HG03565 (cell line): ENCODE results near the gene LMX1B.
"Not testable (repeated sequence)": the region's sequence is repeated elsewhere in the genome, so short reads cannot be mapped to it uniquely, and the experiment has no call there.

ENCODE experiments used
- ATAC-seq: cut with Tn5 transposase; IDR thresholded peaks from one replicate; pipeline ENCODE4 v1.9.1; 2021; ENCODE audit warnings: mild to moderate bottlenecking, moderate library complexity; ENCODE audit not compliant: unreplicated experiment

The LMX1B gene

DNA sequence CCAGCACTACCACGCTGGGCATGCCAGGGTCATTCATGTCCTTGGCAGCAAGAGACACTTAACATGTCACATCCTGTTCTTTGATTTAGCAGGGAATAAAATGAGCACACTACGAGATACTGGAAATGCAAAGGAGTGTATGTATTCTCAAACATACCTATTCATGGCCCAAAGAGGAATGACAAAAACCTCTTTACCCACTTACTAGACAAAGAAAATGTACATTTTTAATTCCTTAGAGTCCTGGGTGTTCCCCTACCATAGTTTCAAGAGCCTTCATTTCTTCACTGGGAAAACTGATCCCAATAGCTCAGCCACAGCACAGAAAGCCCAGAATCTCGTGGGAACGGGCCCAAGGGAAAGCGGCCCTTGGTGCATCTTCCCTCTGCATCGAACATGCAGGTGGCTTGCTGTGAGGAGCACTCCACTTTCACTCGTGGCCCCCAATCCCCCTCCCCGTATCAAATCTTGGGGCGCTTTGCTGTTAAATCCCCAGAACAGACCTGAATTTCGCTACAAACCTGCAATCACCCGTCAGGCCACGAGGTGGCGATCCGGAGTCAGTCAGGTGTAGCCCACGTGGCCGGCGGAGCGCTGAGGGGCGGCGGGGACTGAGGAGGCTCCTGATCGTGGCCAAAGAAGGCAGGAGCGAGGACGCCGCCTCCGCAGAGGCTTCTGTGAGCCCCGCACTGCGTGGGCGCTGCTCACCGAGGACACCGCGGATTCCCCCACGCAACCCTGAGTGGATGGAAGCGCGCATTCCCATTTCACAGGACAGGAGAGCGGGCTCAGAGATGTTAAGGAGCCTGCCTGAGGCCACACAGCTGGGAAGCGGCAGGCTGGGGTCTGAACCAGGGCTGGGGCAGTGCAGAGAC, 91.4 kb downstream of the LMX1B start:
- no peak for ATAC-seq

DNA sequence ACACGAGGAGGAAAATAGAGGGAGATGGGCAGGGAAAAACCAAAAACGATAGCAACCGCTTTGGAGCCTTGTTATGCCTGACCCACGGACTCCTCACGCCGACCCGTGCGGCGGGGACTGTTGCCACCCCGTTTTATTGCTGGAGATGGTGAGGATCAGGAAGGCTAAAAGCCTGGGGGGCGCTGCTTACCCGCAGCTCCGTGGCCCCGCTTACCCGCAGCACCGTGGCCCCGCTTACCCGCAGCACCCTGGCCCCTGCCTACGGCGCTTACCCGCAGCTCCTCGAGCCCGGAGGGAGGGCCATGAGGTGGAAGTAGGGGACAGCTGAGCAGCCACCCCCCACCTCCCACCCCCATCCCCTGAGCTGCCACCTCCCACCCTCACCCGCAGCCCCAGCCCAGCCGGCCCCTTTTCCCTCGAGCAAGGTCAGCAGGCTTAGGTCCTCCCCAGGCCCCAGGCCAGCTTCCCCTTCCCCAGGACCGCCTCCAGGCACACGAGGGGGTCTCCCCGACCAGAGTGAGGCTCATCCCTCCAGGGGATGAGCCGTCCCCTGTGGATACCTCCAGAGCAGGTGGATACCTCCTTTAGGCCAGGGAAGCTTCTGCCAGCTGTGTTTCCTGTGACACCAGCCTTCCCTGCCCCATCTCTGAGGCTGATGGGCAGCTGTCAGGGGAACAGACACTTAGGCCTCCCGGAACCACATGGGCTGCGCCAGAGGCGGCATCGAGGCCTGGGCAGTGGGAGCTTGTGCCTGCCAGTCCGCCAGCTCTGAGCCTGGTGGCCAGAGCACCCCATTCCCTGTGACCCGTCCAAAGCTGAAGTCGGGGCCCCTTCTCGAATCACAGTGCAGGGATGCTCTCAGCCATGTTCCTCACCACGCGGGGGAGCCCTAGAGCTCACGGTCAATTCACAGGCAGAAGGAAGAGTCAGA, 92.3 kb downstream of the LMX1B start:
- ATAC-seq = no peak

DNA sequence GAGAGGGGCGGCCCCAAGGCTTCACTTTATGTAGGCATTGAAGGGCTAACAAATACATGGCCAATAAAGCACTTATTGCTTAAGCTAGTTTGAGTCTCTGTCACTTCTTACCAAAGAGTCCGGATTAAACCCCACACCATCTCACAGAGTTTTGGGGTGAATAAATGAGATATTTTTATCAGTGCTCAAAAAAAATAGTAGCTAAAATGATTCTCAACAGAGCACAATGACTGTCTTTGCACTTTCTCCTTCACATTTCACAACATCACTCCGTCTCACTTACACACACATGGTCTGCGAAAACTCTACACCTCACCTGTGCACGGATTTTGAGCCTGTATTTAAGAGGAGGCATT, 92.9 kb downstream of the LMX1B start:
- no peak for ATAC-seq

DNA sequence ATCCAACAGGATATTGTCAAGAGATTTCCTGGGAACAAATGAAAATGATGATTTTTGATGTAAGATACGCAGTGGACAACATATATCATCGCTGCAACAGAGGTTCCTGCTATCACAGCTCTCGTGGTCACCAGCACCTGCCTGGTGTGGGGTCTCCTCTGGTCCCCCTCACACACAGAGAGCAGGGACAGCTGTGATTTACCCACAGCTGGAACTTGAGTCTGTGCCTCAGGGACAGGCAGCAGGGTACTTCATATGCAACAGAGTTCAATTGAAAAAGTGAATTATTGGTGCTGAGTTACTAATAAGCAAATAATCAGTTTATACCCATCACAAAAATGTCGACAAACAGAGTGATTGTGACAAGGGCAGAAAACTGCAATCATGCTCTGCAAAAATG, 93.4 kb downstream of the LMX1B start:
- no peak for ATAC-seq

DNA sequence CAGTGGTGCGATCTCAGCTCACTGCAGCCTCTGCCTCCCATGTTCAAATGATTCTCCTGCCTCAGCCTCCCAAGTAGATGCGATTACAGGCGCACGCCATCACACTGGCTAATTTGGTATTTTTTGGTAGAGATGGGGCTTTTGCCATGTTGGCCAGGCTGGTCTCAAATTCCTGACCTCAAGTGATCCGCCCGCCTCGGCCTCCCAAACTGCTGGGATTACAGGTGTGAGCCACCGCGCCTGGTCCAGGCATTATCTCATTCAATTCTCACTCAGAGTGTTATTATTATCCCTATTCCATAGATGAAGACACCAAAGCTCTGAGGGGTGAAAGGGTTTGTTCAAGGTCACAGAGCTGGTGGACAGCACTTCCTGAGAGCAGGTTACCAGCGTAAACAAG, 94.0 kb downstream of the LMX1B start:
- ATAC-seq = not testable (repeated sequence)

DNA sequence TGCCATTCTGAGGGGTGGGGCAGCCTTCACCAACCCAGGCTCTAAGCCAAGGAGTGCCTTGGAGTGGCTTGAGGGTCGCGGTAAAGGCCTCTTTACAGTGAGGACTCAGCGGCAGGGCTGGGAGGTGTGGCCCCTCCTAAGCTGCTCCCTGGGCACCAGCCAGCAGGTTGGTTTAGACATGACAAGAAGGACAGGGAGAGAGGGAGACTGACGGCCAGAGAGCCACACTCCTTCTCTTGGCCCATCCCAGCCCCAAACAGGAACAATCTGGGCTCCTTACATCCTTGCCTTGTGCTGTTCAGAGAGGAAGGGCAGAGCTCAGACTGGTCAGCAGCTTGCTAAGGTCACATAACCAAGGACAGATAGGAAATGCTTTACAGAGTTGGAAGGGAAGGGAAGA, 94.5 kb downstream of the LMX1B start:
- no peak for ATAC-seq

DNA sequence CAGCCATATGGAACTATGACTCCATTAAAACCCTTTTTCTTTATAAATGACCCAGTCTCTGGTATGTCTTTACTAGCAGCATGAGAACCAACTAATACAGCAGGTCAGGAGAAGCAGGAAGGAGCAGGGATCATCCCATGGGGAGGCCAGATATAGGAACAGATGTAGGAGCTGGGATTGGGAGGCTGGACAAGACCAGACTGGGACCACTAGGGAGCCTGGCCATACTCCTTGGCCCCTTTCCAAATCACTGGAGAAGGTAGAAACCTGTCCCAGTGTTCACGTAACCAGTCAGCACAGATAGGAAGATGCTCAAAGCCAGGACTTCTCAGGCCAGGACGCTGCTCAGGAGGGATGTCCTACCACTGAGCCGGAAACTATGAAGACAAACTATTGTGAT, 95.5 kb downstream of the LMX1B start:
- no peak for ATAC-seq

DNA sequence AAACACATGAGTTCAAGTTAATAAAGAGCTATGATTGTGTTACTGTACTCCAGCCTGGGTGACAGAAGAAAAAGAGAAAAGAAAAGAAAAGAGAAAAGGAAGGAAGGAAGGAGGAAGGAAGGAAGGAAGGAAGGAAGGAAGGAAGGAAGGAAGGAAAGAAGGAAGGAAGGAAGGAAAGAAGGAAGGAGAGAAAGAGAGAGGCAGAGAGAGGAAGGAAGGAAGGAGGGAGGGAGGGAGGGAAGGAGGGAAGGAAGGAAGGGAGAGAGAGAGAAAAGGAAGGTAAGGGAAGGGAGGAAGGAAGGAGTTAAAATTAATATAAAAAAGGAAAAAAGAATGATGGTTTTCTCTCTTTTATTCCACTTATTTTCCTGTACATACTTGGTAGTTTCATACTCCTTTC, 101.7 kb downstream of the LMX1B start:
- no peak for ATAC-seq

DNA sequence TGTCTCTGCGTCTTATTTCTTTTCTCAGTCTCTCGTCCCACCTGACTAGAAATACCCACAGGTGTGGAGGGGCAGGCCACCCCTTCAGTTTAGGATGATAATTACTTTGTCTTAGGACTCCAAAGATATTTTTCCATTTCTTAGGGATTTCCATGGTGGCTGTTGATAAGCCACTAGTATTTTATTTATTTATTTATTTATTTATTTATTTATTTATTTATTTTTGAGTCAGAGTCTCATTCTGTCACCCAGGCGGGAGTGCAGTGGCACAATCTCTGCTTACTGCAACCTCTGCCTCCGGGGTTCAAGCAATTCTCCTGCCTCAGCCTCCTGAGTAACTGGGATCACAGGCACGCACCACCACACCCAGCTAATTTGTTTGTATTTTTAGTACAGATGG, 103.7 kb downstream of the LMX1B start:
- not testable (repeated sequence) for ATAC-seq

DNA sequence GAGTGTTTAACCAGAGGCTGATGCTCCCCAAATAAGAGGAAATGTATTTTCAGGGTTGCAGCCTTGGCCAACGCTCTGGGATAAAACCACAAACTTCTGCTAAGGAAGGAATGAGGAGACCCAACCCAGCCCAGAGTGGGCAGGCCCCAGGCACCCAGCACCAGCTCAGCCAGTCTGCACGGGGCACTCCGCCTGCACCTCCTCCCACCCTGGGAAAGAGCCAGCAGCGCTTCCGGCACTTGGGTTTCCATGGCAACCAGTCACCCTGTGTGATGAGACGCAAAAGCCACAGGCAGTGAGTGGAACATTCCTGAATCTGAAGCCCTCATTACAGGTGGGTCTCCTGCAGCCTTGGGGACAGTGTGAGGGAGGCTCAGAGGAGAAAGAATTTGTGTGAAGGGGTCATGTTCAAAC, 105.9 kb downstream of the LMX1B start:
- ATAC-seq = peak; percentile 35

DNA sequence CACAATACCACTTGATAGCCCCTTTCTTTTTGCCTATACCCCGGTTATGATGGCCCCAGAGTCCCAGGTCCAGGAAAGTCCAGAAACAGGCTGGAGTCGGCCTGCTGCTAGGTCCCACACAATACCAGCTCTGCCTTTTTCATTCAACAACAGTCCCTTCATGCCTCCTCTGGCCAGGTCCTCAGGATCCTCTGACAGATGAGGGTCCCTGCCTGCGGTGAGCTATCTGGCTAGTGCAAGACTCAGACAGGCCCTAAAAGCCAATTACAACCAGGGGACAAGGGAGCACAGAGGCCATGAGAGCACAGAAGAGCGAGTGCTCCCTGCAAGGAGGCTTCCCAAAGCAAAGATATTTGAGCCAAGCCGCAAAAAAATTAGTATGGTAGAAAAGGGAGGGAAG, 106.3 kb downstream of the LMX1B start:
- ATAC-seq = no peak

DNA sequence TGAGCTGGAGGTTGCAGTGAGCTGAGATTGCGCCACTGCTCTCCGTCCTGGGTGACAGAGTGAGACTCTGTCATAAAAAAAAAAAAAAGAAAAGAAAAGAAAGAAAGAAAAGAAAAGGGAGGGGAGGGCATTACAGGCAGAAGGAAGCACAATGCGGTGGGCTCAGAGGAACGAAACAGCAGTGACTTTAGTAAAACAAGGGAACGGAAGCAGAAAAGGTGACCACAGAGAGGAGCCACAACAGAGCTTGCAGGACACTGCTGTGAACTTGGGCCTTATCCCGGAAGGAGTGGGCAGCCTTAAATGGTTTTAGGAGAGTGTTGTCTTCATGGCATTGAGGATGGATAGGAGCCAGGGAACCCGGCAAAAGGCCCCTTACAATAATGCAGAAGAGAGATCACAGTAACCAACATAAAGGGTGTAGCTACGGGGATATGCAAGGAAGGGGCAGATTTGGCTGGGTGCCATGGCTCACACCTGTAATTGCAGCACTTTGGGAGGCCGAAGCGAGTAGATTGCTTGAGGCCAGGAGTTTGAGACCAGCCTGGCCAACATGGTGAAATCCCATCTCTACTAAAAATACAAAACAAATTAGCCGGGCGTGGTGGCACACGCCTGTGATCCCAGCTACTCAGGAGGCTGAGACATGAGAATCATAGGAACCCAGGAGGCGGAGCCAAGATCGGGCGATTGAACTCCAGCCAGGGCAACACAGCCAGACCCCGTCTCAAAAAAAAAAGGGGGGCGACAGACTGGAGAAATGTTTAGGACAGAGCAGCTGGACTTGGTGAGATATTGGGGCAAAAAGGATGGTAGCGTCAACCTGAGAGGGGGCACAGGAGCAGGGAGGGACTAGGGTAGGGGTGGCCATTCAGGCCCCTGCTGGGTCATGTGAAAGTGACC, 107.2 kb downstream of the LMX1B start:
- ATAC-seq = no peak

DNA sequence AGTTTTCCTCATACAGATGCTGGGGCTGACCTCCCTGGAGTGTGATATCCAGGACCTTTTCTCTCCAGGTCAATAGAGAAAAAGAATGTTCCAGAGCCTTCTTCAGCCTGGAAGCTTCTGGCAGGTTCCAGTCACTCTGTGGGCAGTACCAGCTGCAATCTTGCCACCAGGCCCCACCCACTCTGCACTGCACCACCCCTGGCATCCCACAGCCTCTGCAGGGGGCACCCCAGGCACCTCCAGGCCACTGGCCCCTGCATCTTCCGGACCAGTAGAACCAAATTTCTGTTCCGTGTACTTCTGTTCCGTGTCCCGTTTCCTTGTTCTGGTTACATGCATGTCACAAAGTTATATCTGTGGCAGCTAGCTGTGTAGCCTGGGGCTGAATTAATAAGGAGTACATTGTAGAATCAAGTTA, 107.8 kb downstream of the LMX1B start:
- ATAC-seq = no peak

DNA sequence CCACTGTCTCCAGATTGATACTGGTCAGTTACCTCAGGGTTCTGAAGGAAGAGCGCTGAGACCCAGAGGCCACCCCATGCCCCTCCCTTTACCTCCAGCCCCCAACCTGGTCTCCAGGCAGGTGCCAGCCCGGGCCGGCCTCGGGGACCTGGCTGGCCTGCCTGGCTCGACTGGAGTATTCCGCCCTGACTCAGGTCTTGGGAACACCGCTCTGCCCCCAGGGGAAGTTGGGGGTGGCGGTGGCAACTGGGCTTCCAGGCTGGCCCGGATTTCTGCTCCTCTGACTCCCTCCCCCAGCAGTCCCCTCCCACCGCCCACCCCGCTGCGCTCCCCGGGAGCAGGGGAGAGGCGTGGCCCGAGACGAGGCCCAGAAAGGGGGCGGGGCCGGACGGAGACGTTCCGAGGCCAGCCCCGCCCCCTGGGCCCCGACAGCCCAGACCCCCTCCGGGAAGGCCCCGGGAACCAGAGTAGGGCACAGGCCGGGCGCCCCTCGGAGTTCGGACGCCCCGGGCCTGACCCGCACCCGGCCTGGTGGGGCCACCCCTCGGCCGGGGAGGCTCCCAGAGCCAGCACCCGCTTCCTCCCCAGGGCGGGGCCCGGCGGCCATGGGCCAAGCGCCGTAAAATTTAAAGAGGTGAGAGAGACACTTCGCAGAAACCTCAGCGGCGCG, 108.7 kb downstream of the LMX1B start:
- ATAC-seq = peak; percentile 57

DNA sequence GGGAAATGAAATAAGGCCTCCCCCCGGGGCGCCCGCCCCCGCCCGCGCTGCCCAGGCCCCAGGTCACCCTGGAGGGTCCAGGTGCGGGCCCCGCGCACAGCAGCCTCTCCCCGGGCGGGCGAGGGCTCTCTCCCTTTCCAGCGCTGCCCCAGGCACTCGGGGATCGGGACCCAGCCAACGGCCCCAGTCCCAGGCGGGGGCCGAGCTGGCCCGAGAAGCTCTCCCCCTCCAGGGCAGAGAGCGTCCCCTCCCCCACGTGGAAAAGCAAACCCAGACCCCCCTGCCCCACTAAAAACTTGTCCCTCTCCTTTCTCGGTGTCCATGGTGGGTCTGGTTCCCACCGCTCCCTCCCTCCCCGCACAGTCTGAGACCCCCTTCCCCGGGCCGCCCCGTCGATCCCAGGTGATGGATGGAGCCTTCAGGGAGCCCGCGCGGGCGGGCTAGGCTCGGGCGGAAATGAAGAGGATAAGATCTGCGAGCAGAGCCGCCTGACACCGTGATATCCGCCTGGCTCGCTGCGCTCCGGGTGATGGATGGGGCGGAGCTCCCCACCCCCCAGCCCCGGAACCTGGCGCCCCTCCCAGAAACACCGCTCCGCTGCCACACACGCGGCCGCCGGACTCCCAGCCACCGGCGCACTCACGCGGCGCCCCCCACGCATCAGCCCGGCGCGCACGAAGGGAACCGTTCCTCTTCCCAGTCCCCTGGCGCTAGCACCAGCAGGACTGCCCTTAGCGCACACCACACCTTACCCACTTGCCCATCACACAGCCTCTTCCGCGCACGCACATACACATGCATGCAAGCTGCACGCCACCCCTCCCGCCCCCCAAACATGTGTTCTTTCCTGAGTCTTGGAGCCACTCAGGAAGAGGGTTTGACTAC, 109.4 kb downstream of the LMX1B start:
- ATAC-seq = peak; percentile 2

DNA sequence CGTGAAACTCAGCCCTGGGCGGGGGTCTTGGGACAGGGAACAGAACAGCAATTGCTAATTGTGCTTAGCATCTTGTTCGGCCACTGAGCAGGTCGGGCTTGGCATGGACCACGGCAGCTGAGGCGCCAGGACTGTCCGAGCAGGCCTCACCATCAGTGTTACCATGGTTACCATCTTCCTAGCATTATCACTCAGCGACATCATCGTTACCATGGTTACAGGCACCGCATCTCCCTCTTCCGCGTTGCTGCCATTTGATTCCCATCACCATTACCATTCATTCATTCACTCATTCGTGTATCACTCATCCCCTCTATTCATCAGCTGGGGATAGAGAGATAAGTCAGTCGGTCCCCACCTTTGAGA, 110.1 kb downstream of the LMX1B start:
- ATAC-seq = no peak

DNA sequence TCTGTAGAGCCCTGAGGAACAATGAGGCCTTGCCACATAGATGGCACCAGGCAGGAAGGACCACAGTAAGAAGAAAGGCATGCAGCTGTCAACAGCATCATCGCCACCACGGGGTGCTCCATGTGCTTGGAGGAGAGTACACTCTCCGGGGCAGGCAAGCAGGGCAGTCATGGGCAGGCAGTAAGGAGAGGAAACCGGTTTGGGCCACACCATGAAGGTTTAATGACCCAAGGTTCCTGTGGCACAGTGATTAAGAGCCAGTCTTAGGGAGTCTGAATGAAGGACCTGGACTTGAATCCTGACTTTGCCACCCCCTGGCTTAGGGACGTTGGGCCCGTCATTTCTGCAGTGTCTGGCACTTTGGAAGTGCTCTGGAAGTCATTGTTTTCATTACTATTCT, 110.5 kb downstream of the LMX1B start:
- no peak for ATAC-seq

DNA sequence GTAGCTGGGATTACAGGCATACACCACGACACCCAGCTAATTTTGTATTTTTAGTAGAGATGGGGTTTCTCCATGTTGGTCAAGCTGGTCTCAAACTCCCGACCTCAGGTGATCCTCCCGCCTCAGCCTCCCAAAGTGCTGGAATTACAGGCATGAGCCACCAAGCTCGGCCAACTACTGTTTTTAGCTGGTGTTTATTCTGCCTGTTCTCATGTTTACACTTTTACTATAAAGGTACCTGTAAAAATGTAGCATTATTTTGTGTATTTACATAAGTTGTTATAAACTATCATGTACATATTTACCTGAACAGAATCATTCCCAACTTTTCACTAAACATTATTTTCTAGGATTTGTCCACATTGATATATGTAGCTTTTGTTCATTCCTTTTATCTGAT, 111.8 kb downstream of the LMX1B start:
- ATAC-seq = not testable (repeated sequence)

DNA sequence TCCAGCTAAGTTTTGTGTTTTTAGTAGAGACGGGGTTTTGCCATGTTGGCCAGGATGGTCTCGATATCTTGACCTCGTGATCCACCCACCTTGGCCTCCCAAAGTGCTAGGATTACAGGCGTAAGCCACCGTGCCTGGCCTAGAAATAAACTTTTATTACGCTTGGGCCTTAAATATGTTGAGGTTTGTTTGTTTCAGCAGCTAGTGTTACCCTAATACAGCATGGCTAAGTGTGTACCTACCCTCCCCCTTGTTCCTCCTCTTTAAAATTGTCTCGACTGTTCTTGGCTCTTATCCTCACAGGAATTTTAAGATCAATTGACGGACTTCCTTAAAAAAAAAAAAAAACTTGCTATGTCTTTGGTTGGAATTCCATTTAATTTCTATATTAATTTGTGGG, 114.5 kb downstream of the LMX1B start:
- not testable (repeated sequence) for ATAC-seq
